Subcutaneous abdominal adipose tissue (tissue), 5 donors: ENCODE results near the gene THYN1.
A peak's percentile ranks its signal among the peaks of the same experiment; 100 is the strongest.
"Not testable (repeated sequence)": the region's sequence is repeated elsewhere in the genome, so short reads cannot be mapped to it uniquely, and the experiment has no call there.

Experiments used
- H3K27ac ChIP-seq: one replicate; pipeline ENCODE4 v1.7.0; 2013; ENCODE audit warnings: low read depth, mild to moderate bottlenecking, inconsistent platforms, low read length, moderate library complexity
- H3K27me3 ChIP-seq, 5 donors: one replicate each; pipeline ENCODE4 v1.7.0; 2013; ENCODE audit warnings: low read length in 5 of 5, inconsistent platforms in 1 of 5; ENCODE audit not compliant: control insufficient read depth in 5 of 5, insufficient read depth in 4 of 5
- H3K36me3 ChIP-seq, 5 donors: one replicate each; pipeline ENCODE4 v1.7.0; 2013; ENCODE audit warnings: low read length in 5 of 5; ENCODE audit not compliant: control insufficient read depth in 5 of 5, insufficient read depth in 5 of 5
- H3K4me1 ChIP-seq, 5 donors: one replicate each; pipeline ENCODE4 v1.7.0; 2013; ENCODE audit warnings: low read length in 5 of 5, mild to moderate bottlenecking in 3 of 5, moderate library complexity in 1 of 5; ENCODE audit not compliant: control insufficient read depth in 5 of 5, insufficient read depth in 5 of 5
- H3K4me3 ChIP-seq, 5 donors: one replicate each; pipeline ENCODE4 v1.7.0; 2013; ENCODE audit warnings: low read length in 5 of 5, low read depth in 1 of 5
- H3K9ac ChIP-seq, 5 donors: one replicate each; pipeline ENCODE4 v1.7.0; 2013; ENCODE audit warnings: low read length in 5 of 5, mild to moderate bottlenecking in 4 of 5, moderate library complexity in 3 of 5
- H3K9me3 ChIP-seq, 5 donors: one replicate each; pipeline ENCODE4 v1.7.0; 2013; ENCODE audit warnings: low read length in 5 of 5; ENCODE audit not compliant: control insufficient read depth in 5 of 5
- donor health status: healthy.
- donor health status: healthy.
- donor health status: healthy.
- donor health status: healthy.
- donor health status: healthy.

Gene THYN1

GRCh38 chr11:134287561-134287960 lies 34.4 kb upstream of the THYN1 start:
- Histone ChIP-seq H3K36me3 (no peaks in the 10 kb centered on the region), H3K9me3 (no peaks in the 10 kb centered on the region), H3K4me1 (peaks cover 2 to 6% (median 5%) of the 10 kb centered on the region in 5 donors), H3K4me3 (no peak overlapping the region), H3K9ac (no peak overlapping the region), H3K27me3 (no peaks in the 10 kb centered on the region), H3K27ac (no peak overlapping the region)

- H3K4me1 ChIP-seq, H3K27ac ChIP-seq, H3K36me3 ChIP-seq, H3K27me3 ChIP-seq, H3K9ac ChIP-seq, H3K9me3 ChIP-seq, H3K4me3 ChIP-seq: not testable (repeated sequence)
Observed at GRCh38 chr11:134284349-134284748, 31.2 kb upstream of the THYN1 start.

- Histone ChIP-seq H3K4me1 (no peaks in the 10 kb centered on the region), H3K27ac (no peak overlapping the region), H3K27me3 (peaks cover 2 to 7% (median 4%) of the 10 kb centered on the region in 5 donors), H3K9ac (no peak overlapping the region), H3K4me3 (no peak overlapping the region), H3K36me3 (no peaks in the 10 kb centered on the region), H3K9me3 (peaks cover 0 to 1% (median under 1%) of the 10 kb centered on the region in 5 donors)
Observed at GRCh38 chr11:134283461-134284230, 30.5 kb upstream of the THYN1 start.

- Histone ChIP-seq H3K4me3 (no peak overlapping the region), H3K9me3 (peaks cover 2 to 8% (median 5%) of the 10 kb centered on the region in 5 donors), H3K36me3 (no peaks in the 10 kb centered on the region), H3K27ac (no peak overlapping the region), H3K9ac (no peak overlapping the region), H3K4me1 (peaks cover 0 to 3% (median under 1%) of the 10 kb centered on the region in 5 donors), H3K27me3 (peaks cover 8 to 17% (median 15%) of the 10 kb centered on the region in 5 donors)
Observed at GRCh38 chr11:134282121-134283045, 29.2 kb upstream of the THYN1 start.

- H3K4me1 ChIP-seq: peaks cover 0 to 10% (median 8%) of the 10 kb centered on the region in 5 donors
- H3K9me3 ChIP-seq, H3K4me3 ChIP-seq, H3K27ac ChIP-seq, H3K9ac ChIP-seq, H3K36me3 ChIP-seq: not testable (repeated sequence)
- peaks cover 16 to 25% (median 22%) of the 10 kb centered on the region in 5 donors for H3K27me3 ChIP-seq
Observed at GRCh38 chr11:134281635-134282034, 28.5 kb upstream of the THYN1 start.

GRCh38 chr11:134278356-134278755 lies 25.2 kb upstream of the THYN1 start:
- peaks cover 34 to 55% (median 47%) of the 10 kb centered on the region in 5 donors for H3K27me3 ChIP-seq
- H3K9ac ChIP-seq: no peak overlapping the region
- H3K36me3 ChIP-seq: no peaks in the 10 kb centered on the region
- peaks cover 0 to 22% (median 19%) of the 10 kb centered on the region in 5 donors for H3K4me1 ChIP-seq
- peaks cover 2 to 8% (median 5%) of the 10 kb centered on the region in 5 donors for H3K9me3 ChIP-seq
- H3K4me3 ChIP-seq: no peak overlapping the region
- H3K27ac ChIP-seq: no peak overlapping the region

- H3K27me3 ChIP-seq: peaks cover 39 to 64% (median 56%) of the 10 kb centered on the region in 5 donors
- H3K9ac ChIP-seq: no peak overlapping the region
- H3K4me1 ChIP-seq: peaks cover 0 to 22% (median 19%) of the 10 kb centered on the region in 5 donors
- H3K9me3 ChIP-seq: peaks cover 2 to 8% (median 5%) of the 10 kb centered on the region in 5 donors
- peak overlapping the region in 1 of 5 donors; percentile 11 for H3K4me3 ChIP-seq
- no peaks in the 10 kb centered on the region for H3K36me3 ChIP-seq
- H3K27ac ChIP-seq: no peak overlapping the region
Observed at GRCh38 chr11:134277183-134278001, 24.2 kb upstream of the THYN1 start.

GRCh38 chr11:134276396-134277182 lies 23.4 kb upstream of the THYN1 start:
- H3K4me1 ChIP-seq: peaks cover 0 to 22% (median 19%) of the 10 kb centered on the region in 5 donors
- H3K27ac ChIP-seq: no peak overlapping the region
- no peaks in the 10 kb centered on the region for H3K36me3 ChIP-seq
- peaks cover 39 to 71% (median 57%) of the 10 kb centered on the region in 5 donors for H3K27me3 ChIP-seq
- H3K4me3 ChIP-seq: peak overlapping the region in 4 of 5 donors; percentile 4 to 60 (median 50)
- no peak overlapping the region for H3K9ac ChIP-seq
- peaks cover 2 to 8% (median 5%) of the 10 kb centered on the region in 5 donors for H3K9me3 ChIP-seq
